HG03354 (cell line): ENCODE results near the gene FRAS1.
A peak's percentile ranks its signal among the peaks of the same experiment; 100 is the strongest.
"Not testable (repeated sequence)": the region's sequence is repeated elsewhere in the genome, so short reads cannot be mapped to it uniquely, and the experiment has no call there.

Experiments used
- ATAC-seq: cut with Tn5 transposase; IDR thresholded peaks from one replicate; pipeline ENCODE4 v1.9.1; 2021; ENCODE audit warnings: mild to moderate bottlenecking; ENCODE audit not compliant: unreplicated experiment, poor library complexity, severe bottlenecking

FRAS1 gene

DNA sequence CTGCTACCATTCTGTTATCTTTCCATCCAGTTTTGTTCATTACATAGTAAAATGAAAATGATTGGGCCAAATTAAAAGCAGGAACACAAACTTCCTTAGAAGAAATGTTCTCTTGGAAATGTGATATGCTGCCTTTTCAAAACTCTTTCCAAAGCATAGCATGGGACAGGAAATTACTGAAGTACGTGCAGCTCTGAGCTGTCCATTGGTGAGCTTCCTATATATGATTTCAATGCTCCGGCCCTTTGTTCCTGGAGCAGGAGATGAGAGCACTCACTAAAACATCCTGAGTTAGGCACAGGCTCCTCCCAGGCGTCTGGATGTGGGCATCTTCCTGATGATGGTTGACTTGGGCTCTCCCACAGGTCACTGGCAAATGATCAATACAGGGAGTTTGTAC, 461.4 kb downstream of the FRAS1 start:
- ATAC-seq = no peak

DNA sequence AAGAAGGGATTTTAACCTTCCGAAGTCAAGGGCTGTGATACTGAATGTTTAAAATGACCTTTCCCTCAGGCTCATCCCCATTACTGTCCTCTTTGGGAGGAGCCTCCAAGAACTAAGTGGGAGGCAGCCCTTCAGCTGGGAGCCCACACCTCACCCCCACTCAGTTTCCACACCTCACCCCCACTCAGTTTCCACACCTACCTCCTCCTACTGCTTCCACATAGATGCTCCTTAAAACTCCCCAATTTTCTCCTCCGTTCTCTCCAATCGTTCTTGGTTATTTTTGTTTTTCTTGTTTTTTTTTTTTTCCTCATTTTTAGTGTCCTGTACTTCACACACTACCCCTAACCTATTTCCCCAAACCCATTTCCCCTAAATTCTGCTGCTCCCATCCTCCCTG, 462.8 kb downstream of the FRAS1 start:
- no peak for ATAC-seq

DNA sequence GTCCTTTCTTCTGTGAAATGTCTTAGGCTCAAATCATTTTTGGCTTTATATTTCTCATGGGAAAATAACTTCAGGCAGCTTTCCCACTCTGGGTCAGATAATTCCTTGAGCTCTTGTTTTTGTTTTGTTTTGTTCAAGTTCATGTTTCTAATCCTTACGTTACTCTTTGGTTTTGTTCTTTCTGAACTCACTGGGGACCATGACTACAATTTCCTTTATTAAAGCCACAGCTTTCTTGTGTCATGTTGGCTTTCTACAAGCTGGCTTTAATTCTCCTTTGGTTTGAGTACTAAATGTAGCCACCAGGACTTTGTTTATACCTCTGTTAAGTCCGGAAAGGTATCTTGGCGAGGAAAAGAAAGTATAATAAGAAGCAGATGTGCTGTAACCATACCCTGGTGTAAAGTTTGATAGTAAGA, 463.7 kb downstream of the FRAS1 start:
- ATAC-seq = no peak

DNA sequence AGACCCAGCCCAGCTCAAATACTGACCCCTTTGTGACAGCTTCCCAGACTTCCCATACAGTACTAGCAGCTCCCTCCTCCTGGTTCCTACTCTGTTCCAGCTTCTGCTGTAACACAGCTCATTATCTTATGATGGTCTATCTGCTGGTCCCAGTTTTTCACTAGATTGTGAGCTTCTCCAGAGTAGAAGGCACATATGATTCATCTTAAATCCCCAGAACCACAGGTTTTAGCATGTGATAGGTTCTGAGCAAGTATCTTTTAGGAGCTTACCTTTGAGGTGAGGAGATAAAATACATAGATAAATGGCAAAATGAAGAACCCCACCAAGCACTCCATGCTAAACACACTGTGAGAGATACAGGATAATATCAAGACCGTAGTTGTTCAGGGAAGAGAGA, 466.9 kb downstream of the FRAS1 start:
- no peak for ATAC-seq

DNA sequence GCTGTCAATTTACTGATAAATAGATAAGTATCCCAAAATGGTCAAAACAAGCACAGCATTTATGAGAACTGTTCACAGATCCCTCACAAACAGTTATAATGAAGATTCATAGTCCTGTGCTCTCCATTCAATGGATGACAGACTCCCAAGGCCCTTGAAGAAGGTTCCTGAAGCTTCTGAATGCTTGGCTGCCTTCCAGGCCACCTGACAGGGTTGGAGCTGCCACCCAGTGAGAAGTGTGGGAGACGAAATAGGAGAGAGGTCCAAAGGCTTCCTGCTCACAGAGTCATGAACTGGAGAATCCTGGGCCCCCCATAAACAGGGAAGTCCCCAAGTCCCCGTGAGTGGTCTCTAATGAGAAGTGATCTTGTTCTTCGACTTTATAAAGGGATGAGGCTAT, 468.4 kb downstream of the FRAS1 start:
- ATAC-seq = no peak

DNA sequence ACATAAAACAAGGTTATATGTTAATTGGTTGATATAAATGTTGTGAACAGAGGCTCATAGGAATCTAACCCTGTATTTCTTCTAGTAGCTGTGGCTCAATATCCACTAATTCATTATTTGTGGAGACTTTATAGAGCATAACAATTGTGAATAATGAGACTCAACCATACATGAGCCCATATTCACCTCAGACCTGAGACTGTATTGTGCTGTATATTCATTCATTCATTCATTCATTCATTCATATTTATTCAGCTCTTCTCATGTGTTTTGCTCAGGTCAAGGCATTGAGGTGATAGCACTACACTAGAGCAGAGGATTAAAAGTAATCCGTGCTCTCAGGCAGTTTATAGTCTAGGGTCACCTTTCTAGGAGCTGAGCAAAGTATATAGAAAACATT, 470.0 kb downstream of the FRAS1 start:
- no peak for ATAC-seq

DNA sequence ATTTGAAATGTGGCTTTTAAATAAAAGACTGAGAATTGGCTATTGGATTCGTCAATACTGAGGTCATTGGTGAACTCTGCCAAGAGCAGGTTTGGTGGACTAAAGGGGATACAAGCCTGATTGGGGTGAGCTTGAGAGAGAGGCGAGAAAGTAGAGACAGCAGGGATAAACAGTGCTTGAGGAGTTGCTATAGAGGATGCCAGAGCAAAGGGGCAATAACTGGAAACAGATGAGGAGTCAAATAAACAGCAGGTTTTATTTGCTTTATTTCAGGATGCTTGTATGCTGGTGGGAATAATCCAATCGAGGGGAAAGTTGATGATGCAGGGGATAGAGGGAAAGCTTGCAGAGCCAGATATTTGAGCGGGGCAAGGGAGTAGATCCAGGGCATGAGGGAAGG, 470.4 kb downstream of the FRAS1 start:
- ATAC-seq = no peak

DNA sequence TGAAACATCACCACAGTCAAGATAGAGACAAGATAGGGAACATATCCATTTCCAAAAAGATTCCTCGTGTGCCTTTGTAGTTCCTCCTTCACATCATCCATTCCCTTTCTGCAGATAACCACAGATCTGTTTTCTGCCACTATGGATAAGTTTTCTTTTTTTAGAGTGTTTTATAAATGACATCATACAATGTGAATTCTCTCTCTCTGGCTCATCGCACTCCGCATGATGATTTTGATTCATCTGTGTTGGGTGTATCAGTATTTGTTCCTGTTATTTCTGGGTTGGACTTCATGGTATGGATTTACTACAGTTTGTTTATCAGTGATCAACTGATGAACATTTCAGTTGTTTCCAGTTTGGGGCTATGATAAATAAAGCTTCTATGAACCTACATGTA, 471.2 kb downstream of the FRAS1 start:
- ATAC-seq = no peak

DNA sequence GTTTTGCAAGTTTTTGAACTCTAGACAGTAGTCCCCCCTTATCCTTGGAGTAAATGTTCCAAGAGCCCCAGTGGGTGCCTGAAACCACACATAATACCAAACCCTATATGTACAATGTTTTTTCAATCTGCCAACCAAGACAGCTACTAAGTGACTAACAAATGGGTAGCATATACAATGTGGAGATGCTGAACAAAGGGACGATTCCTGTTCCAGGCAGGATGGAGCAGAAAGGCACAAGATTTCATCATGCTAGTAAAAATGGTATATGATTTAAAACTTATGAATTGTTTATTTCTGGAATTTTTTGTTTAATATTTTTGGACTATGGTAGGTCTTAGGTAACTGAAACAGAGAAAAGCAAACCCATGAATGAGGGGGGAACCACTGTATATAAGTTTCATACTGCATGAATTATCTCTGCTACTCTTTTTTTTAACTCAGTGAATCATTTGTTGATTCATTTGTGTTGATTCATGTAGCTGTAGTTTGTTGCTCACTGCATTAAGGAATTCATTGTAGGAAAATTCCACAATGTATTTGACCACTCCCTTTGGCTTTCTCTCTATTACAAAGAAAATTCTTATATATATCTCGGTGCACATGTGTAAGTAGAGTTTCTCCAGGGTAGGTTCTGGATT, 472.6 kb downstream of the FRAS1 start:
- no peak for ATAC-seq

DNA sequence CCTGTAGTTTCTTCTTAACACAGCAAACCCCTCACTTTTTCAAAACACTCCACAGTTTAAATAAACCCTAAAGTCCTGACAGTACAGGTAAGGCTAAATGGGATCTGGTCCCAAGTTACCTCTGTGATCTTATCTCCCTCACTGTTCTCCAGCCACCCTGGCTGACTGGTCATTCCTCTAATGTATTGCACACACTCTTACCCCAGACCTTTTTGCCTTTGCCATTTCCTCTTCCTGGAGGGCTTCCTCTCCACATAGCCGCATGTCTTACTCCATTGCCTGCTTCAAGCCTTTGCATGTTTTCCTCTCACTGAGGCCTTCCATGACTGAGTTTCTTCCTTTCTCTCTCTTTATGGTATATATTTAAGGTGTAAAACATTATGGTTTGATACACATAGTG, 474.9 kb downstream of the FRAS1 start:
- no peak for ATAC-seq

DNA sequence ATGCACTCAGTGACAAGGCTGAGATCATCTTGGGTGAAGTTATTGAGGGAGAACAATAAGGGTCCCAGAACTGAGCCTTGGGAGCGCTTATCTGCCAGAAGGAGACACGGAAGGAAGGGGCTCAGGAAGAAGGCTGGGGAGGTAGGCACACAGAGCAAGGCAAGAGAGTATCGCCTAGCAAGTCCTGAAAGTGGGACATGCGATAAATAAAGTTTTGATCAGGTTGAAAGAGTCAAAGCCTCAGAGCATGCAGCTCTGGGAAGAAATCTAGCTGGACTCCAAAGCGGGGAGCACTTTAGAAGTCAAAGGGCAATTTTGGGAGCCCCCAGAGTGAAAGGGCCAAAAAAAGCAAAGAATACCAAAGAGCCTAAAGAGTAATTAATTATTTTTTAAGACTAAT, 476.7 kb downstream of the FRAS1 start:
- ATAC-seq = no peak

DNA sequence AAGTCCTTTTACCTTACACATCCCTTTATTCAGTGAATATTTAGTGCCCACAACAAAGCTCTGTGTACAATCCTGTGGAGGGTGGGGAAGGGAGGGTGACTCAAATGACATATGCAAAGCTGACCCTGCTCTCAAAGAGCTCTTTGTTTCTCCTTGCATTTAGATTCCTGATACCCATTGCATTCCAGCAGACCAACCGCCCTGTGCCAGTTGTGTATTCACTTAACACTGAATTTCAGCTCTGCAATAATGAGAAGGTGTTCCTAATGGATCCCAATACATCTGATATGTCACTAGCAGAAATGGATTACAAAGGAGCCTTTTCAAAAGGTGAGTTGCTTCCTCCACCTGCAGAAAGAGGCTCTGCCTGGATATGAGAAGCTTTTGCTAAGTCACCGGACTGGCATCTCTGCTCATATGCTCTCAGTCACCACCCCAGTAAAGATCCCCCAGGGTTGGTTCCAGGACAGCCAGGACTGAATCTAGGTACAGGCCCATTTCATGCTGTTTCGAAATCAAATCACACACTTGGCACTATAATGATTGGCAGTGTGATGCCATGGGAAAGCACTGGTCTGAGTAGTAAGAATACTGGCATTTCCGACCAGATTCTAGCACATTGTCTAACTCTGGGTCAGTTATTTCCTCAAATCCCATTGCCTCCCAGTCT, 477.3 kb downstream of the FRAS1 start:
- no peak for ATAC-seq

DNA sequence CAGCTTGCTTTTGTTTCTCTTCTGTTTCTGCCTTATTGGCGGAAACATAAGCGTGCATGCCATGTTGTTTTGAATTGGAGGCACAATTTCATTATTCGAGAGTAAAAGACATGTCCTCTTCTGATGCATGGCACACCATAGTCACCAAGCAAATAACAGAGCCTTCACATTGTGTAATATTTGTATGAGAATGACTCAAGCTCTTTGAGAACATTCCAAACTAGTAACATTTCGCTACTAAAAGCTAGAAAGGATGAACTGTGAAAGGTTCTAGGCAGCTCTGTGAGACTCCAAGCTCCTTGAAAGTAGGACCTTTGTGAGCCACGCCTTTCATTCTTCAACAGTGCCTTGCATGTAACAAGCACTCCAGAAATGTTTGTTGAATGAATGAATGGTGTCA, 485.2 kb downstream of the FRAS1 start:
- no peak for ATAC-seq

DNA sequence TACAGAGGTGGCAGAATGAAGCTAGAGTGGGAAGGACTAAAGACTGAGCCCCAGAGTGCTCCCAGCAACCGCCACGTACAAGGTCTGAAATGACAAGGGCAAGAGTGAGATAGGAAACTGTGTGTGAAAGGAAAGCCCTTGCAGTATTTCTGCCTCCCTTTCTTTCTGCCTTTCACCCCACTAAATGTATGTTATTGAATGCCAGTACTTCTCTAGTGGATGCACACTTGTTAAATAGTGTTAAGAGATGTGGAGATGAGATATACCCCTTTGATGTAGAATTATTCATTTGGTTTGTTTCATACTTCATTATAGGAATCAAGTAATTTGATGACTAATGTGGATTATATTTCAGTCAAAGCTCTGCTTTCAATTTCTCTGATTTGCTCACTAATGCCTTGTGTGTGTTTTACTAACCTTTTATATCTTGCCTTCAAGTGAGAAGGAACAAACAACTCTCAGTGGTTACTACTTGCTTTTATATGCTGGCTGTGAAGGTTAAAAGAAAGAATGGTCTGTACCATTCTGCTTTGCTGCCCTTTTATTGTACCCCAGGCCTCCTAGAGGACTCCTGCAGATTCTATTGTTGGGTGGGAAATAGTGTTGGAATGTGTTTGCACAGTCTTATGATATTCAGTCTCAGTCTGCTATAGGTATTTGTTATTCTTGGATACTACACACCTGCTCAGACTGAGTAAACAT, 486.5 kb downstream of the FRAS1 start:
- no peak for ATAC-seq

DNA sequence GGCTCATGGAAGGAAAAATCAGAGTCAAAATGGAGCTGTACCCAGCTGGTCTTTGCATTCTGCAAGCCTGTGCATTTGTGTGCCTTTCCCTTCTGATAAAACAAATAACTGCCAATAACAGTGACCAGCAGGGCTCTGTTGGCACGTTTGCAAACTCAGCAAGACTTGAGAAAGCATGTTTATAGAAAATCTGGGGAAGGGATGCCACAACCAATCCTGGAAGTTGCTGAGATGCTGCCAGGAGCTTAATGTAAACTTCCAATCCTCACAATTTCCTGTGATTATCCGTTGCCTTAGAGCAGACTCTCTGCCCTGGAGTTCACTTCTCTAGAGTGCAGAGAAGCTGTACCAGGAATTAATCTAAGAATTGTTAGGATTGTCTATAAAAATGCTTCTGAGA, 487.6 kb downstream of the FRAS1 start:
- ATAC-seq = no peak

DNA sequence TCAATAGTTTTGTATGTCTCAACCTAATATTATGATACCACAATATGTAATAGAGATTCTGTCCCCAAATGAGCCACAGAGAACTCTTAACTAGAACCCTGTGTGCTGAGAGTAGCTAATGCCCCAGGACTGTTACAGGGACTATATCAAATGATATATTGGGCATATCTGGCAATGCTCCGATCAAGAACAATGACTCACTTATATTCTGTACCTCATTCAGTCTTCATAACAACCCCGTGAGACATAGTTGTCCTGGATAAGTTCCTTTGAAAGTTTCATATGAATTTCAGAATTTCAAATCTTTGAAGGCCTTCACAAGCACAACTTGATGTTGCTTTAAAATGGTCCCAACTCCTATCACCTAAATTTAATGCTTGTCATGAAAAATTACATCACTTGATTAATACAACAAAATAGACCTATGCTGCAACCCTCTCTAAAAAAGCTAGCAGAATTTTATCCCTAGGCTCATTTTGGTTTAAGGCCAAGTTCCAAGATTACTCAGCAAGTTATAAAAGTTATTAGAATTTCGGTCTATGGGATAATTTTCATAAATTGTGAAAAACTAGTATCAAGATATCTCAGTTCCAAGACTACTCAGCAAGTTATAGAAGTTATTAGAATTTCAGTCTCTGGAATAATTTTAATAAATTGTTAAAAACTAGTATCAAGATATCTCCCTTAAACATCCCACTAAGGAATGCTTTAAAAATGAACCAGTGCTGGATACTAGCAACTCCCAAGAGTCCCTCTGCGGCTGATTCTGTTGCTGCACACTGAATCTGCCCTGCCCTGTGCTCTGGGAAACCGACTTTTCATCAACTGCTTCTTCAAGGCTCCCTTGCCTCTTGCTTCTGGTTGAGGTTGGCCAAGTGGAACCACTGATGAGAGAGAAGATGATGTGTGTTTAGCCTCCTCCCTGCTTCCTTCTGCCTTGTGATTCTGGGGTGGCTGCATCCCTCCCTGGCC, 488.4 kb downstream of the FRAS1 start:
- ATAC-seq = no peak

DNA sequence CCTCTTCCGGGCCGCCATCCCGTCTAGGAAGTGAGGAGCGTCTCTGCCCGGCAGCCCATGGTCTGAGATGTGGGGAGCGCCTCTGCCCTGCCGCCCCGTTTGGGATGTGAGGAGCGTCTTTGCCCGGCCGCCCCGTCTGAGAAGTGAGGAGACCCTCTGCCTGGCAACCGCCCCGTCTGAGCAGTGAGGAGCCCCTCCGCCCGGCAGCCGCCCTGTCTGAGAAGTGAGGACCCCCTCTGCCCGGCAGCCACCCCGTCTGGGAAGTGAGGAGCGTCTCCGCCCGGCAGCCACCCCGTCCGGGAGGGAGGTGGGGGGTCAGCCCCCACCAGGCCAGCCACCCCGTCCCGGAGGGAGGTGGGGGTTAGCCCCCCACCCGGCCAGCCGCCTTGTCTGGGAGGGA, 490.8 kb downstream of the FRAS1 start:
- not testable (repeated sequence) for ATAC-seq

DNA sequence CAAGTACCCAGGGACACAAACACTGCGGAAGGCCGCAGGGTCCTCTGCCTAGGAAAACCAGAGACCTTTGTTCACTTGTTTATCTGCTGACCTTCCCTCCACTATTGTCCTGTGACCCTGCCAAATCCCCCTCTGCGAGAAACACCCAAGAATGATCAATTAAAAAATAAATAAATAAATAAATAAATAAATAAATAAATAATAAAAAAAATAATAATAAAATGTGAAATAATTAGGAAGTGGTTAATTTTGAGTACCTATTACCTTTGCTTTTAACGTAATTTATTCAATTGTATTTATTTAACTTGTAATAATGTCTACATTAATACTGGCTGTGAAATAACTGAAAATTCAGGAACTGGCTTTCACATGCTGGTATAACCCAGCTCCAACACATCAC, 491.8 kb downstream of the FRAS1 start:
- ATAC-seq = not testable (repeated sequence)

DNA sequence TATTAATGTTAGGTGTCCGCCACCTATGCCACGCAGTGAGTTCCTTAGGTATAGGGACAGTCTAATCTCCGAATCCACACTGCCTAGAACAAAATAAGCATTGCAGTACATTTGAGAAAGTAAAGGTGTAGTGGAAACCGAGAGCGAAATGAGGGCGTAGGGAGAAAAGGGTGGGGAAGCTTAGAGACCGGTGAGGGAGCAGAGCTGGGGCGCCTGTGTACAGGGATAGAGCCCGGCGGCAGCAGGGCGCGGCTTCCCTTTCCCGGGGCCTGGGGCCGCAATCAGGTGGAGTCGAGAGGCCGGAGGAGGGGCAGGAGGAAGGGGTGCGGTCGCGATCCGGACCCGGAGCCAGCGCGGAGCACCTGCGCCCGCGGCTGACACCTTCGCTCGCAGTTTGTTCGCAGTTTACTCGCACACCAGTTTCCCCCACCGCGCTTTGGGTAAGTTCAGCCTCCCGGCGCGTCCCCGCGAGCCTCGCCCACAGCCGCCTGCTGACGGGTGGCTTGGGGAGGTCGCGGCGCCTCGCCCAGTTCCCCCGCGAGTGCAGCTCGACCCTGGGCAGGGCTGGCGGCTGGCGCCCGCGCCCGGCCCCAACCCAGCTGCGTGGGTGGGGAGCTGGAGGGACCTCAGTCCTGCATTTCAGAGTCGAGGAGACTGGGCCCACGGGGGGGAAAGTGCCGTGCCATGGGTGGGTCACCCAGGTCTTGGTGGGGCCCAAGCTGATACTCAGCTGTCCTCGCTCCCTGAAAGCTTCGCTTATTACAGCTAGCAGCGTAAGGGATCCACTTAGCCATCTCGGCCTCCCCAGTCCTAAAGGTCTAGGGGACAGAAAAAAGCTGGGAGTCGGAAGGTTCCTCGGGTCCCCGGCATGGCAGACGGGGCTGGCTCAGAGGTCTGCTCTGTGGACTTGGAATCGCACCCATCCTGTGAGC, 494.6 kb downstream of the FRAS1 start, which contains the start of gene ANXA3:
Gene ANXA3, plus strand, starts transcription at position 351 of the 932 bp plus-strand sequence. CDS start 2,704 bp downstream, outside the sequence.
- ATAC-seq = peak; percentile 71
